DND-41 (cell line): ENCODE data around the gene KCP.
"Not testable (repeated sequence)": the region's sequence is repeated elsewhere in the genome, so short reads cannot be mapped to it uniquely, and the experiment has no call there.

Experiments
- EZH2 ChIP-seq: IDR thresholded peaks from 3 replicates; pipeline ENCODE4 v1.6.1; 2012; ENCODE audit warnings: borderline replicate concordance, low read depth, mild to moderate bottlenecking, moderate library complexity, low read length, inconsistent platforms; ENCODE audit not compliant: severe bottlenecking
- TF ChIP-seq, protein P1 (sequence below): IDR thresholded peaks from 2 replicates; pipeline ENCODE4 v1.5.1; 2012; ENCODE audit warnings: borderline replicate concordance, low read length, moderate library complexity, mild to moderate bottlenecking; ENCODE audit not compliant: poor library complexity, severe bottlenecking; ENCODE audit errors: extremely low read depth

DNA sequence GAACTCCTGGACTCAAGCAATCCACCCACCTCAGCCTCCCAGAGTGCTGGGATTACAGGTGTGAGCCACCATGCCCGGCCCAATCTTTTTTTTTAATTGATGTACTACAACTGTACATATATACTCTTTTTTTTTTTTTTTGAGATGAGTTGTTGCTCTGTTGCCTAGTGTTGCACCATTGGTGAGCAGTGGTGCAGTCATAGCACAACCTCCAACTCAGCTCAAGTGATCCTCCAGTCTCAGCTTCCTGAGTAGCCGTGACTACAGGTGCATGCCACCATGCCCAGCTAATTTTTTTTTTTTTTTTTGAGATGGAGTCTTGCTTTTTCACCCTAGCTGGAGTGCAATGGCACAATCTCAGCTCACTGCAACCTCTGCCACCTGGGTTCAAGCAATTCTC, 32.7 kb upstream of the KCP start:
- TF ChIP-seq, protein P1, sequence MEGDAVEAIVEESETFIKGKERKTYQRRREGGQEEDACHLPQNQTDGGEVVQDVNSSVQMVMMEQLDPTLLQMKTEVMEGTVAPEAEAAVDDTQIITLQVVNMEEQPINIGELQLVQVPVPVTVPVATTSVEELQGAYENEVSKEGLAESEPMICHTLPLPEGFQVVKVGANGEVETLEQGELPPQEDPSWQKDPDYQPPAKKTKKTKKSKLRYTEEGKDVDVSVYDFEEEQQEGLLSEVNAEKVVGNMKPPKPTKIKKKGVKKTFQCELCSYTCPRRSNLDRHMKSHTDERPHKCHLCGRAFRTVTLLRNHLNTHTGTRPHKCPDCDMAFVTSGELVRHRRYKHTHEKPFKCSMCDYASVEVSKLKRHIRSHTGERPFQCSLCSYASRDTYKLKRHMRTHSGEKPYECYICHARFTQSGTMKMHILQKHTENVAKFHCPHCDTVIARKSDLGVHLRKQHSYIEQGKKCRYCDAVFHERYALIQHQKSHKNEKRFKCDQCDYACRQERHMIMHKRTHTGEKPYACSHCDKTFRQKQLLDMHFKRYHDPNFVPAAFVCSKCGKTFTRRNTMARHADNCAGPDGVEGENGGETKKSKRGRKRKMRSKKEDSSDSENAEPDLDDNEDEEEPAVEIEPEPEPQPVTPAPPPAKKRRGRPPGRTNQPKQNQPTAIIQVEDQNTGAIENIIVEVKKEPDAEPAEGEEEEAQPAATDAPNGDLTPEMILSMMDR = not testable (repeated sequence)
- TF ChIP-seq EZH2 = not testable (repeated sequence)
